ENCODE results near the gene MMP7. TPM values are rescaled to one million over a fixed set of nuclear protein-coding genes. Genes with fewer than 3 reads are reported as not detected.

MMP7 gene
- total RNA-seq, 4 donors from 2014 or later = not detected

GRCh38 chr11:102546923-102547471, 16.4 kb upstream of the MMP7 start:
- Histone ChIP-seq H3K4me1 (no peaks in the 10 kb centered on the region), H3K9me3 (no peaks in the 10 kb centered on the region), H3K27ac (no peak overlapping the region), H3K27me3 (no peaks in the 10 kb centered on the region), H3K36me3 (no peaks in the 10 kb centered on the region), H3K4me3 (no peak overlapping the region)
- intact Hi-C loops (cut with DNase I; ENCODE audit: low total_unique reads) (no loop called here), in situ Hi-C loops (cut with MboI; ENCODE audit: low sequenced_read_pairs in 4 of 4) (no loop called here)
- DNase-seq = no peak
- no peak for ATAC-seq
- TF ChIP-seq POLR2A (IDR thresholded peaks at IDR 0.05) = no peak

DNA sequence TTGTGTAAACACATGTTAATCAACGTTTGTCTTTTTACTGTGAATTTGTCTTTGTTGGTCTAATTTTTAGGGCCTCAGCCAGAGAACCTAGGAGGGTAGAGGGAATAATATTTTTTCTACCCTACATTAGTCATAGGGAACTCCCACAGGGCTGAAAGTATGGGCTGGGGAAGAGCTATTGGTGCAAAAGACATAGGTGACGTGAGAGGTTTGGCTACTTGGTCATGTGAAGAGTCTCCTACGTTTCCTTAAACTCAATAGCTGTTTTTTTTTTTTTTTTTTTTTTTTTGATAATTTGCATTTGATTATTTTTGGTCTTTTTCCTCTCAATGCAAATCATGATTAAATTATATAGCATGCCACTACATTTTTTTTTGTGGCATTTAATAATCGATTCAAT, 15.9 kb upstream of the MMP7 start:
- Histone ChIP-seq H3K4me1 (no peaks in the 10 kb centered on the region), H3K9me3 (no peaks in the 10 kb centered on the region), H3K36me3 (no peaks in the 10 kb centered on the region), H3K27ac (no peak overlapping the region), H3K4me3 (no peak overlapping the region), H3K27me3 (no peaks in the 10 kb centered on the region)
- ATAC-seq (no peak), DNase-seq (no peak)
- intact Hi-C loops (cut with DNase I; ENCODE audit: low total_unique reads) = no loop called here
- TF ChIP-seq, protein P1, sequence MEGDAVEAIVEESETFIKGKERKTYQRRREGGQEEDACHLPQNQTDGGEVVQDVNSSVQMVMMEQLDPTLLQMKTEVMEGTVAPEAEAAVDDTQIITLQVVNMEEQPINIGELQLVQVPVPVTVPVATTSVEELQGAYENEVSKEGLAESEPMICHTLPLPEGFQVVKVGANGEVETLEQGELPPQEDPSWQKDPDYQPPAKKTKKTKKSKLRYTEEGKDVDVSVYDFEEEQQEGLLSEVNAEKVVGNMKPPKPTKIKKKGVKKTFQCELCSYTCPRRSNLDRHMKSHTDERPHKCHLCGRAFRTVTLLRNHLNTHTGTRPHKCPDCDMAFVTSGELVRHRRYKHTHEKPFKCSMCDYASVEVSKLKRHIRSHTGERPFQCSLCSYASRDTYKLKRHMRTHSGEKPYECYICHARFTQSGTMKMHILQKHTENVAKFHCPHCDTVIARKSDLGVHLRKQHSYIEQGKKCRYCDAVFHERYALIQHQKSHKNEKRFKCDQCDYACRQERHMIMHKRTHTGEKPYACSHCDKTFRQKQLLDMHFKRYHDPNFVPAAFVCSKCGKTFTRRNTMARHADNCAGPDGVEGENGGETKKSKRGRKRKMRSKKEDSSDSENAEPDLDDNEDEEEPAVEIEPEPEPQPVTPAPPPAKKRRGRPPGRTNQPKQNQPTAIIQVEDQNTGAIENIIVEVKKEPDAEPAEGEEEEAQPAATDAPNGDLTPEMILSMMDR (IDR thresholded peaks at IDR 0.05 in 4 of 5, conservative IDR thresholded peaks at IDR 0.05 in 1 of 5) = no peak
- TF ChIP-seq POLR2A (IDR thresholded peaks at IDR 0.05) = no peak
- in situ Hi-C loops (cut with MboI; ENCODE audit: low sequenced_read_pairs in 4 of 4) = no loop called here

GRCh38 chr11:102545701-102546100, 15.2 kb upstream of the MMP7 start:
- no peak for ATAC-seq

DNA sequence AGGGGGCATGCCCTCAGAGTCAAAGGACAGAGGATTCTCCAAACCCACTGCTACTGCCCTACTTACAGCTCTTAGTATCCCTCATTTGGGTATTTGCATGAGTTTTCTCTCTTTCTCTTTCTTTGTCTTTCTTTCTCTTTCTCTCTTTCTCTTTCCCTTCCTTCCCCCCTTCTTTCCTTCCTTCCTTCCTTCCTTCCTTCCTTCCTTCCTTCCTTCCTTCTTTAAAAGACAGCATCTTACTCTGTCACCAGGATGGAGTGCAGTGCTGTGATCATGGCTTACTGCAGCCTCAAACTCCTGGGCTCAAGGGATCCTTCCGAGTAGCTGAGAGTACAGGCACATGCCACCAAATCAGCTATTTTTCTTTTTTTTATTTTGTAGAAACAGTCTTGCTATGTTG, 14.0 kb upstream of the MMP7 start:
- H3K27me3 ChIP-seq = no peaks in the 10 kb centered on the region
- no peaks in the 10 kb centered on the region for H3K36me3 ChIP-seq
- H3K9me3 ChIP-seq = no peaks in the 10 kb centered on the region
- DNase-seq (no peak), ATAC-seq (no peak)
- no peak overlapping the region for H3K4me3 ChIP-seq
- in situ Hi-C loops (cut with MboI; ENCODE audit: low sequenced_read_pairs in 4 of 4) (no loop called here), intact Hi-C loops (cut with DNase I; ENCODE audit: low total_unique reads) (no loop called here)
- H3K4me1 ChIP-seq = no peaks in the 10 kb centered on the region
- H3K27ac ChIP-seq = no peak overlapping the region
- TF ChIP-seq, protein P1 (IDR thresholded peaks at IDR 0.05 in 4 of 5, conservative IDR thresholded peaks at IDR 0.05 in 1 of 5) = no peak
- TF ChIP-seq POLR2A (IDR thresholded peaks at IDR 0.05) = no peak

More at GRCh38 chr11:102545701-102546100, 15.2 kb upstream of the MMP7 start:
- no peaks in the 10 kb centered on the region for H3K9me3 ChIP-seq
- H3K27ac ChIP-seq = no peak overlapping the region
- no peaks in the 10 kb centered on the region for H3K36me3 ChIP-seq
- in situ Hi-C loops (cut with MboI; ENCODE audit: low sequenced_read_pairs in 4 of 4) = no loop called here
- TF ChIP-seq POLR2A (IDR thresholded peaks at IDR 0.05) = no peak
- TF ChIP-seq, protein P1 (IDR thresholded peaks at IDR 0.05 in 4 of 5, conservative IDR thresholded peaks at IDR 0.05 in 1 of 5) = no peak
- DNase-seq = no peak
- no peak overlapping the region for H3K4me3 ChIP-seq
- H3K4me1 ChIP-seq = no peaks in the 10 kb centered on the region
- H3K27me3 ChIP-seq = no peaks in the 10 kb centered on the region
- intact Hi-C loops (cut with DNase I; ENCODE audit: low total_unique reads) = no loop called here

- Histone ChIP-seq H3K9me3 (no peaks in the 10 kb centered on the region), H3K36me3 (no peaks in the 10 kb centered on the region), H3K27ac (no peak overlapping the region), H3K4me1 (no peaks in the 10 kb centered on the region), H3K4me3 (no peak overlapping the region), H3K27me3 (no peaks in the 10 kb centered on the region)
- in situ Hi-C loops (cut with MboI; ENCODE audit: low sequenced_read_pairs in 4 of 4) (no loop called here), intact Hi-C loops (cut with DNase I; ENCODE audit: low total_unique reads) (no loop called here)
- TF ChIP-seq, protein P1 (IDR thresholded peaks at IDR 0.05 in 4 of 5, conservative IDR thresholded peaks at IDR 0.05 in 1 of 5) = no peak
- no peak for TF ChIP-seq POLR2A (IDR thresholded peaks at IDR 0.05)
- no peak for DNase-seq
- no peak for ATAC-seq
These were observed 9.0 kb upstream of the MMP7 start for GRCh38 chr11:102539567-102539966.

Measured in gastrocnemius medialis (tissue), 4 donors.